ENCODE results near the gene GLI1.
"Not testable (repeated sequence)": the region's sequence is repeated elsewhere in the genome, so short reads cannot be mapped to it uniquely, and the experiment has no call there.

GLI1 gene

GRCh38 chr12:57516617-57517153, 57.1 kb downstream of the GLI1 start:
- Mint-ChIP-seq H3K27me3 (ENCODE audit: low read depth, poor library complexity) (peaks cover 3% of the 10 kb centered on the region), H3K9me3 (no peaks in the 10 kb centered on the region), H3K4me3 (no peak overlapping the region), H3K36me3 (ENCODE audit: low read depth) (peaks cover 73% of the 10 kb centered on the region), H3K27ac (peak overlapping the region; percentile 93), H3K4me1 (peaks cover 37% of the 10 kb centered on the region)
- TF ChIP-seq CTCF (IDR thresholded peaks at IDR 0.05), result no peak
- DNase-seq, result no peak

GRCh38 chr12:57517187-57517586, 57.6 kb downstream of the GLI1 start:
- peak overlapping the region; percentile 60 for H3K4me3 Mint-ChIP-seq
- peaks cover 42% of the 10 kb centered on the region for H3K4me1 Mint-ChIP-seq
- no peak for DNase-seq
- H3K27me3 Mint-ChIP-seq (ENCODE audit: low read depth, poor library complexity), result peaks cover 3% of the 10 kb centered on the region
- H3K9me3 Mint-ChIP-seq, result no peaks in the 10 kb centered on the region
- peak overlapping the region; percentile 93 for H3K27ac Mint-ChIP-seq
- no peak for TF ChIP-seq CTCF (IDR thresholded peaks at IDR 0.05)
- peaks cover 68% of the 10 kb centered on the region for H3K36me3 Mint-ChIP-seq (ENCODE audit: low read depth)

- H3K27ac Mint-ChIP-seq; H3K27me3 Mint-ChIP-seq (ENCODE audit: low read depth, poor library complexity); DNase-seq; H3K9me3 Mint-ChIP-seq: not testable (repeated sequence)
- Mint-ChIP-seq H3K36me3 (ENCODE audit: low read depth) (peaks cover 63% of the 10 kb centered on the region), H3K4me3 (peak overlapping the region; percentile 60), H3K4me1 (peaks cover 42% of the 10 kb centered on the region)
Measured at GRCh38 chr12:57517718-57518117, 58.1 kb downstream of the GLI1 start.

GRCh38 chr12:57518176-57518919, 58.8 kb downstream of the GLI1 start:
- no peaks in the 10 kb centered on the region for H3K9me3 Mint-ChIP-seq
- peak overlapping the region; percentile 100 for H3K27ac Mint-ChIP-seq
- H3K4me3 Mint-ChIP-seq, result peak overlapping the region; percentile 97
- peaks cover 56% of the 10 kb centered on the region for H3K36me3 Mint-ChIP-seq (ENCODE audit: low read depth)
- peaks cover 46% of the 10 kb centered on the region for H3K4me1 Mint-ChIP-seq
- TF ChIP-seq CTCF (IDR thresholded peaks at IDR 0.05), result no peak
- no peak for DNase-seq
- peaks cover 3% of the 10 kb centered on the region for H3K27me3 Mint-ChIP-seq (ENCODE audit: low read depth, poor library complexity)

- H3K27ac Mint-ChIP-seq, result peak overlapping the region; percentile 100
- TF ChIP-seq CTCF (IDR thresholded peaks at IDR 0.05), result no peak
- peaks cover 52% of the 10 kb centered on the region for H3K36me3 Mint-ChIP-seq (ENCODE audit: low read depth)
- DNase-seq, result peak; percentile 28
- H3K27me3 Mint-ChIP-seq (ENCODE audit: low read depth, poor library complexity), result peaks cover 3% of the 10 kb centered on the region
- peak overlapping the region; percentile 97 for H3K4me3 Mint-ChIP-seq
- H3K4me1 Mint-ChIP-seq, result peaks cover 55% of the 10 kb centered on the region
- no peaks in the 10 kb centered on the region for H3K9me3 Mint-ChIP-seq
Measured at GRCh38 chr12:57518920-57519795, 59.6 kb downstream of the GLI1 start.

- Mint-ChIP-seq H3K9me3 (no peaks in the 10 kb centered on the region), H3K4me1 (peaks cover 60% of the 10 kb centered on the region), H3K27ac (peak overlapping the region; percentile 100), H3K36me3 (ENCODE audit: low read depth) (peaks cover 51% of the 10 kb centered on the region), H3K4me3 (peak overlapping the region; percentile 97), H3K27me3 (ENCODE audit: low read depth, poor library complexity) (peaks cover 3% of the 10 kb centered on the region)
- no peak for DNase-seq
- TF ChIP-seq CTCF (IDR thresholded peaks at IDR 0.05), result no peak
Measured at GRCh38 chr12:57519796-57520052, 60.1 kb downstream of the GLI1 start.
